ENCODE results near the gene TBC1D4.
"Not testable (repeated sequence)": the region's sequence is repeated elsewhere in the genome, so short reads cannot be mapped to it uniquely, and the experiment has no call there.

The TBC1D4 gene

DNA sequence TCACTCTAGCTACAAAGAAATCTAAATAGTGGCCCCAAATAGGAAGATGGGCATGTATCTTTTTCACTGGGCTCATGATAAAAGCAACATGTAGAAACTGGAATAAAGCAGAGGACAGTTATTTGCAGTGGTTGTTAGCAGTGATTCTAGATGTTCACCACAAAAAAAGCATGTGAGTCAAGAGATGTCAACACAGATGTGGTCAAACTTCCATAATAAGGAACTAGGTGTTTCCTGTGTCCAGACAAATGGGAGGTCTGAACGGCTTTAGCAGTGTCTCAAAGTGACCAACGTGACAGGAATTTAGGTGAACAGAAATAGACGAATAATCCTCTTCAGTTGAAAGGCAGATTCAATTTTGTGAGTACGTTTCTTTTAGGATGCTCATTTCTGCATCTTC is 162.7 kb downstream of the TBC1D4 start:
- peak; percentile 64 for DNase-seq (ENCODE audit: low read depth)

DNA sequence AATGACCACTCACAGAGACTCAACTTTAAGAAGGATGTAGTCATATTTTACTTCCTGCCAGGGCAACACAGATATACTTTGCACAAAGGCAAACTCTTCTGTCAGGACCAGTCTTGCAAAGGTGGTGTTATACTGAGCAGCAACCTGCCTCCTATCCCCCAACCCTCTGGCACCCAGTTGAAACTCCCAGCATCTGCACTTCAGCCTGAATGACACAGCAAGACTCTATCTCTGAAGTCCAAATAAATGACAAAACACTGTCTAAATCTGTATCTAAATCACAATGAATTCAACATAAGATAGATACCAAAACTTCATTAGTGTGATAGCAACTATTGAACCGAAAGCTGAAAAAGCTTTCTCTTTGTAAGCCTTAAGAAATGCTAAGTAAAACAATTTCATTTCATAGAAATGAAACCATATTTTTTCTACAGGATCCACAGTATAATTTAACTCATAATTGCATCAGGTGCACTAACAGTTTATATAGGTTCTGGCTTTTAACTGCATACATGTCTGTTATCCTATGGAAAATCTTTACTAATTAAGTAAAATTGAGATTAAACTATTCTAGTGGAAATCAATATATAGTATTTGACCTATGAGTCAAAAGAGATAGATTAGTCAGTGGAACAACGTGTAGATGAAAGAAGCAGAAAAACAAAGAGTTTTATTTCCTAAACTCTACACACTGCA is 163.7 kb downstream of the TBC1D4 start:
- DNase-seq (ENCODE audit: low read depth) = no peak

DNA sequence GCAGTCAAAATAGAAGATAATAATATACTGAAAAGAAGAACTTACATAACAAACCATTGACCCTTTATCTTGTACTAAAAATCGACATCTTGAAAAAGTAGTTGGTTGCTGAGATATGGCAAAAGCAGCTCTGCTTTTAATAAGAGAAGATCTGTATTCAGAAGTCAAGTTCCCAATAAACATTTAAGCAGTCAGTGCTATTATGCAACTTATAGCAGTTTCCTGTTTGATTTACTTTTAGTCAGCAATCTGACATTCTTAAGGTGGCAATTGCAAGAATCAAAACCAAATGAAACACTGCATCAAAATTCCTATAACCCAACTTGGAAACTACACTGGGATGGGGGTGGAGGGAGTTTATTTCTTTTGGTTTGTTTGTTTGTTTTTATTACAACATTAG is 165.5 kb downstream of the TBC1D4 start:
- DNase-seq (ENCODE audit: low read depth) = peak; percentile 56

DNA sequence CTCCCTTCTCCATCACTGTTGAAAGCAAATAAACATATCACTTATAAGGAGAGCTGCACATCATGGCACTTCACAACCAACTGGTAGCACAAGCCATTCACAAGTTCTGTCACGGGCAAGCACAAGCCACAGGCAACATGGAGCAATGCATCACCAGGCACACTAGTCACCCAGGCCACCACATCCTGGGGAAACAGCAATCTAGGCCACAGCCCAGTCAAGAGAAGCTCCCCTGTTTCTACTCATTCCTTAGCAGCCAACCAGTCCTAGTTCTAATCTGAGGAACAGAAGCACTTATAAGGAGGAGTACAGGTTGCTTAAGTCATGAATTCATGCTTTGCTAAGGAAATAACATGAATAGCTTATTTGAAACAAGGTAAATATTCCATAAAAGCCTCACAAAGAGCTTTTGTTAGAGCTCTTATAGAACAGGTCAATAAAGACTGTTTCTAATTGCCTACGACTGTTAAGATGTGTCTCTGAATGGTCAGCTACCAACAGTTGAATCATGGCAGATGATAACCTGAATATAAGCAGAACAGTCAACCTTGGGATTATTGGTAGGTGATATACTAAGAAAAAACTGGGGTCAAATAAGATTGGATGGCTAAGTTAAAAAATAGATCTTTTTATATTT is 169.0 kb downstream of the TBC1D4 start:
- no peak for DNase-seq (ENCODE audit: low read depth)

DNA sequence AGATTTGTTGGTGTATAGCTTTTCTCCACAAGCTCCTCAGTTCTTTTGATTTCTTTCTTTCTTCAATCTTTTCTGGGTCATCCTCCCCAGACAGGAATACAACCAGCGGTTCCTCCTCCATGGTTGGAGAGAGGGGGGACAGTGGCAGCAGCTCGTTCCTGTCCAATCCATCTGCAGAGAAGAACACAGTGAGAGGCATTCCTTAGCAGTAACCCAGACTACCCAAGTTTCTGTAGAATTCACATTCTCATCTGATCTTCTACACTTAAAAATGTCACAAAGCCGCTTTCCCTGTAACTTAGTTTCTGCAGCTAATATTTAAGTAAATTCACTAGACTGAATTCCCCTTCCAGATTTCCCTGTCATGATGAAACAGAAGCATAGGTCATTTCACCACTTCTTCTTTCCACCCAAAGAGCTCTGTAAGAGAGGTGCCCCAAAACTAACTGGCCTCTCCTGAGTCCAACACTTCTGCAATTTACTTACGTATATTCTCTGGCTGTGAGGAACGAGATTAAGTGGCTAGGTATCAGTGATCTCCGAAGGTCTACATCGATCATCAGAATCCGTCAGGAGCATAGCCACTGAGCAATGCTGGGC is 171.9 kb downstream of the TBC1D4 start:
- no peak for DNase-seq (ENCODE audit: low read depth)

DNA sequence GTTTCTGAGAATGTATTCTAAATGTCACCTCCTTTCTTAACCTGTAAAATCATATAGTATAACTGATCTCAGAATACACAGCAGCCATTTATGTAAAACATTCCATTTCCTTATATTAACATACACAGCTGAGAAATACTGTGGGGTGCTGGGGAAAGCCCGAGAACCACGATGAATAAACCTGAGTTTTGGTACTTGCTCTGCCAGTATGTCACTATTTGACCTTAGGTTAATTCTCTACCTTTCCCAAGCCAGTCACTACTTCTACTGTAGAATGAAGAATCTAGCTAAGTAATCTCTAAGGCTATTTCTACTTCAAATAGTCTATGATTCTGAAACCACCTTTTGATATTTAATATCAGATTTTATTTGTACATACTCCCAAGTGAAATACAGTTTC is 173.7 kb downstream of the TBC1D4 start:
- no peak for DNase-seq (ENCODE audit: low read depth)

DNA sequence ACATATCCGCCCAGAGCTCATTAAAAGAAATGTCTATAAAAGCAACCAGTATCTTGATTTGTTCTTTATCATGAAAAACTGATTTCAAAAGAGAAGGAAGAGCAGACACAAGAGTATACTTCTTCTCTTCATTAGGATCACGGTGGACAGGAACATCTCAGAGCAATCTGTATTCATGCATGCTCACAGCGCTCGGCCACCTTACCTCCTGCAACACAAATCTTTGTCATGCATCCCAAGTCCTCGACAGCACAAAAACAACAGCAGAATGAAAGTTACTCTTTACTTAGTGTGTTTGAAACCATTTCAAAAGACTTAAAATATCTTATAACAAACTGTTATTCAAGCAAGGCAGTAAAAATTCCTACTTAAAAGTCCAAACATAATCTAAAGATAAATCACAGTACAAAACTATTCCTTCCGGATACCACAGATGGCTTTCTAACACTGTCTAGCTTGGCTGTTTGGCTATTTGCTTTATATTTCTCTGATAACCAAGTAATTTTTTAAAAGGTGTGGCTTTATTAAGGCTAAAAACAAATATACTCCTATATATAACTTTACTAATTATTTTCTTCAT is 174.5 kb downstream of the TBC1D4 start:
- peak; percentile 30 for DNase-seq (ENCODE audit: low read depth)

DNA sequence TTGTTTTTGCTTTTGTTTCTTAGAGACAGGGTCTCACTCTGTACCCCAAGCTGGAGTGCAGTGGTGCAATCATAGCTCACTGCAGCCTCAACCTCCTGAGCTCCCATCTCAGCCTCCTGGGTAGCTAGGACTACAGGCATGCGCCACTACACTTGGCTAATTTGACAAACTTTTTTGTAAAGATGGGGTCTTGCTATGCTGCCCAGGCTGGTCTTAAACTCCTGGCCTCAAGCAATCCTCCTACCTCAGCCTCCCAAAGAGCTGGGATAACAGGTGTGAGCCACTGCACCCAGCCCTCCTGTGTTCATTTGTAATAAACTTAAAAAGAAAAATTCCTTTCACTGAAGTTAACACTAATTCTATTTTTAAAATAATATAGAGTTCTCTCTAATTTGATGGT is 175.0 kb downstream of the TBC1D4 start:
- not testable (repeated sequence) for DNase-seq (ENCODE audit: low read depth)

DNA sequence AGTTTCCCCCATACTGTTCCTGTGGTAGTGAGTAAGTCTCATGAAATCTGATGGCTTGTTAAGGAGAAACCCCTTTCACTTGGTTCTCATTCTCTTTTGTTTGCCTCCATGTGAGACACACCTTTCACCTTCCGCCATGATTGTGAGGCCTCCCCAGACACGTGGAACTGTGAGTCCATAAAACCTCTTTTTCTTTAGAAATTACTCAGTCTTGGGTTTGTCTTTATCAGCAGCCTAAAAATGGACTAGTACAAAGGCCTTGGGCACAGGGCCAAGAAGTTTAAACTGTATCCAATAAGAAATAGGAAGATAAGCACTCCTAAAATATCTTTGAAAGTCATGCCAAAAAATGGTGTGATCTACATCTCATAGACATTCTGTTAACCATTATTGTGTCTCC is 176.9 kb downstream of the TBC1D4 start:
- peak; percentile 26 for DNase-seq (ENCODE audit: low read depth)

DNA sequence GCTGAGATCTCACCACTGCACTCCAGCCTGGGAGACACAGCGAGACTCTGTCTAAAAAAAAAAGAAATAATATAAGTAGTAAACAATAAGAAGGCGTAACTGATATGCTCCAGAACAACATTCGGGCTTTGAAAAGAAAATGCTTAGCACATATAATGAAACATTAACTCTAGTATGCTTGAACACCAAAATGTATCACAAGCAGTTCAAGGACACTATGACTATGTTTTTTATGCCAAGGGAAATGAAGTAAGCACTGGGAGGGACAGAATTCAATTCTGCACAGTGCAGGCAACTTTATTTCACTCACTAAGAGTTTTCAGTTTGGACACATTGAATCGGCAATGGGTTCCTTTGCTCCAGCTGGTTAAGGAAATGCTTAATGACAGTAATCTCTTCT is 178.7 kb downstream of the TBC1D4 start:
- no peak for DNase-seq (ENCODE audit: low read depth)

DNA sequence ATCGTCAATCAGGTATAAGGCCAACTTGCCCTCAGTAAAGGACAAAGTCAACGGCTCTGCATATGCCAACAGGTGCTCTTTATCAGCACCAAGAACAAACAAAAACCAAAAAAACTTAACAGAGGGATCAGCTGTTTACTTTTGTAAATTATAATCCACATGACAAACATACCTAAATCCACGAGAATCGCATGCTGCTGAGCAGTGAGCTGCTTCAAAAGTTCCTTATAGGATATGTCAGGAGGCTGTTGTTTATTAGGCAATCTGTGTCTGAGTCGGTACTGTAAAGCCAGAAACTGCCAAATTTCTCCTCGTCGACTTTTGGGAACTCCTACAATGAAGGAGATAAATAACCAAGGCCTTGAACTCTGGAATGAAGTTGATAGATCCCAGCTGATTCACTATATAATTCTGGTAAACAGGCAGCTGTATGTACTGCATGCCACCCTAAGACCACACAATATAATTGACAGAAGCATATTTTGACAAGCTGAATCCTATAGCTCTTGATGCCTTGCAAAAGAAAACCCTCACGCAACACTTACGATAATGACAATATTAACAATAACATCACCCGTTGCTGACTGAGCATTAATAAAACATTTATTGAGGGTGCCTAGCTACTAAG is 179.8 kb downstream of the TBC1D4 start:
- no peak for DNase-seq (ENCODE audit: low read depth)

DNA sequence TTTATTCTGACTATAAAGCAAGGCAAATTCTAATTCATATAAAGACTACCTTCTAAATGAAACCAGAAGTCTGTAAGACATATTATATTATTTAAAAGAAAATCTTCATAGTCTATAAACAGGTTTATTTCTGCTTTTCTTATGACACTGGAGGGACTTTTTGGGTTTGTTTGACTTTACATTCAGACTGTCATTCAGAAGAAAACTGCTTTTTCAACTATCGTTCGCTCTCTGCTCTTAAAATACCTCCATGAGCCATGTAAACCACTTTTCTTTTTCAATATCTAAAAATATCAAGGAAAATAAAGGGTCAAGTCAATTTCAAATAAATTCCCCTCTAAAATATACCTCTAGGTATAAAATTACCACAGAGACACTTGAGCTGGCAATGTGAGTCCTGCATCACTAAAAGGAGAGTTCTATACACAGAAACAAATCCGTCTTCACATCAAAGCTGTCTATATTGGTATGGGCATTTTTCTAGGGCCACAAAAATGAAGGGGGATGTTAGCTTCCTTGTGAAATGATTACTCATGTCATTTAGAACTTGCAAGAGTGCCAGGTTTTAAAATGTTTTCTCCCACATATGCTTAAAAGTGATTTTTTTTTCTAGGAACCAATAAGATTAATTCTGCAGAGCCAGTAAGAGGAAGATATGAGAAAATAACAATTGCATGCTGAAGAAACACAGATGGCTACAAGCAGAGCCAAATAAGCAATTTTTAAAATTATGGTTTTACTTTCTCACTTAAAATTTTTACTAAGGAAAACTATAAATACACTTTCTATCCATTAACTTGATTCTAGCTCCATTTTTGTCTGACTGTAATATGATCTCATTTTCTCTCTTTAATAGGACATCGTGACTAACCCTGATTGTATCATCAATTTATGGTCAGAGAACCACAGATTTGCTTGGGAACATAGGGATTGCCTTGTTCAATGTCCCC is 181.8 kb downstream of the TBC1D4 start:
- DNase-seq (ENCODE audit: low read depth) = peak; percentile 79

DNA sequence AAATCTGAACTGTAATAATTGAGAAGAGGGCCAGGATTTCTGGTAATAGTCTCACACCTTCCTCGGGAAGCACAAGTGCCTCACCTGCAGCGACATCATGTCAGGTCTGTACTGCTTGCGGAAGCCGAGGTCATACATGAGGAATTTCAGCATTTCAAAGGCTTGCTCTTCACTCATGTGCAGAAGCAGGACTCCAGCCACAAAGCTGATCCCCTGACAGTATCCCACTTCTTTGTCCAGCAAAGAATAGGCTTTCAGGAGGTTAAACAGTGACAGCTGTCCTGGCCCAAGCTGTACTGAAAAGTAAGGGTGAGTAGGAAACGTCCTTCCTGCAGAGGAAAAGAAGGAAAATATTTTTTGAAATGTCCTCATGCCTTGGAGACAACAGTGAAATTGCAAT is 182.7 kb downstream of the TBC1D4 start:
- DNase-seq (ENCODE audit: low read depth) = no peak

DNA sequence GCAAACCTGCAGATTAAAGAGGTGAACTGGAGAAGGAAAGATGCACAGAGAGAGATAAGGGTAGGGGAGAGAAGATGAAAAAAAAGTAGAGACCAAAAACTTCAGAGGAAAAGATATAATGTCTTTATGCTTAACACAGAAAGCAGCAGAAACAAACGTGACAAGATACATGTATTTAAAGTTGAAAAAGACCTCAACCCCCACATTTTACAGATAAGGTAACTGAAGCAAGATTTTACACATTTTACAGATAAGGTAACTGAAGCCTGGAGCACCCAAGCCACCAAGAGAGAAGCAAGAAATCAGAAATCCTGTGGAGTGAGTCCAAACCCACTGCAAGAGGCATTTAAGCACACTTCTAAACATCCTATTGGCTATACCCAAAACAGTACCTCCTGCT is 185.3 kb downstream of the TBC1D4 start:
- no peak for DNase-seq (ENCODE audit: low read depth)

DNA sequence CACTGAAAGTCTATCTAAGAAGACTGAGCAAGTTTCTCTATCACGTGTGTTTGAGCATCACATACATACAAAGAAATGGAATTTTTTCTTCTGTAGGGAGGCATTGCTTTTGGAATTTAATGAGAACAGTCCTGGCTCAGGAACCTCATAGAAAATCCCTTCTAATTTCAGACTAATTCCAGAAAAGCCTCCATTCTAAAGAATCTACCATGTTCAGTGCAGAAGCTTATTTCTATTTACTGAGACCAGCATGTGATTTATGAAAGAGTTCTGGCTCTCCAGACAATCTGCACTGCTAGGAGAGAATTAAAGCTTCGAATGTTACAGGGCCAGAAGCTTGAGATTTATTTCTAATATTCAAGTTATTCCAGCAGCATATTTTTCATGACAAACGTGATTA is 186.8 kb downstream of the TBC1D4 start:
- no peak for DNase-seq (ENCODE audit: low read depth)

DNA sequence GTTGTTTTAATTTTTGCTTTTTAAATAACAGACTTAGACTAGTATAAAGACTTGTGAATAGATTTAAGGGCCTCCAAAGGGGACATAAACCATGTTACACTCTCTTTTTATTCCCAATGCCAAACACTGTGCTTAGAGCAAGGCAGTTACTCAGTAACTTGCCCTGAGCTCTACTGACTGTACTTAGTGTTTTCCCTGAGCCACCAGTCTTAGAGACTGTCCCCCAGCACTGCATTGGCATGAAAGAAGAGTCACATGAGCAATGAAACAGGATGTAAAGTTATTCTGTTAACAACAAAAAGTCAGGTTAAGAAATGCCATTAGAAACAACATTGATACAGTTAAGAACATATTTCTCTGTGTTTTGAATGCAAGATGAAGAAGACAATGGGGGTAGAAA is 187.9 kb downstream of the TBC1D4 start:
- DNase-seq (ENCODE audit: low read depth) = no peak

DNA sequence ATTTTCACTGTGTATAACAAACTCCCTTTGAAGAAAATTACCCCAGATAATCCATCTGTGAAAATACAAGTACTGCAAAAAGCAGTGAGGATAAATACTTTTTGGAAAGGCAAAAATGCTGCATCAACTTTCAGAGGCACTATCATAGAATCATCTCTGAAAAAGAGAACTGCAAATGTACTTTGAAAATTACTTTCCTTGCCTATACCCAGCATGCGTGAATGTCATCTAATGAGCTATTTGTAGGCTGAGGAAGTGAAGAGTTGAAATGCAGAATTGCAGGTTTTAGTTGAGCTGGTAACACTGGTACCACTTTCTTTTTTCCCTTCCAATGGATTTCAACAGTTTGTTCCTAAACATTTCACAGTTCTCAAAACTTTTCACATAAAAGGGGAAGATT is 196.7 kb downstream of the TBC1D4 start:
- no peak for DNase-seq (ENCODE audit: low read depth)

DNA sequence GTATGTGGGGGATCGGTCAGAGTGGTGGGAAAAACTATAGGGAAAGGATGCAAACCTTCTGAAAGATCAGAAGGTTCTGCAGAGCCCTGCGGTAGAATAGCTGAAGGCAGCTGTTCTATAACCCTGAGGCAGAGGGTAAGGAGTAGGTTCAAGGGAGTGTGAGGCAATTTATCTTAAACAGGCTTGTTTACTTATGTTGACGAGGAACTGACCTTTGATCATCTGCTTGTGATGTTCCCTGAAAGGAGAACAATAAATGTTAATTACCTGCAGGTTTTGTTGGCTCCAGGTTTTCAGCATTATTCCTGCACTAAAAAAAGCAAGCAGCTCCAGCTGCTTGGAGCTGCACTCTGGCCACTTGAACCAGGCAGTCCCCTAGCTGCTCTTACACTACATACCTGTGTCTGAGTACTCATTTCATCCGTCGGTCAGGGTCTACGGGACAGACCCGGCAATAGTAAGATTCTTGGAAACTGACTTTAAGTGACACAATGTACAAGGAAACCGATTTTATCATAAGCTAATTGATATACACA is 202.1 kb downstream of the TBC1D4 start:
- DNase-seq (ENCODE audit: low read depth) = no peak

DNA sequence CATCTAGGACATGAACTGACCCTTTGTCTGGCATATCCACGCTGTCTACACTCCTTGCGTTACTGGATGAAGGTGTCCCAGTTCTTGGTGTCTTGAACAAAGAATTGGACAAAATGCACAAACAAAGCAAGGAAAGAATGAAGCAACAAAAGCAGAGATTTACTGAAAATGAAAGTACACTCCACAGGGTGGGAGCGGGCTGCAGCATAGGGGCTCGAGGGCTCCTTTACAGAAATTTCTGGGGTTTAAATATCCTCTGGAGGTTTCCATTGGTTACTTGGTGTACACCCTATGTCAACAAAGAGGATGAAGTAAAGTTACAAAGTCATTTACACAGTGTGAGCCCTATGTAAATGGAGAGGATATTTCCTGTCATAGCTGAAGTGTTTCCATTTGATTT is 208.3 kb downstream of the TBC1D4 start:
- DNase-seq (ENCODE audit: low read depth) = not testable (repeated sequence)

DNA sequence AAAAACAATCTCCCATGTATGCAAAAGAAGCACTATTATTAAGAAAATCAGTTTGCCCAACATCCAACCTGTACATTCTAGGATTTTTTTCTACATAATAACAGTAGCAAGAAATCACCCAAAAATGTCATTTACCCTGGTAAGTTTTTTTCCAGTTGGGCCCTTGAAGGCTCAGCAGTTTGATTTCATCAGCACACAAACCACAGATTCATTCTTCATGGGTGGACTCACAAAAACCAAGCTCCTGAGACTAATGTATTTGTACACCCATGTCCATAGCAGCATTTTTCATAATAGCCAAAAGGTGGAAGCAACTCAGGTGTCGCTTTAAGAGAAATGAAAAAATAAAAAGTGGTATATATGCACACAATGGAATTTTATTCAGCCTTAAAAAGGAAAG is 210.1 kb downstream of the TBC1D4 start:
- peak; percentile 31 for DNase-seq (ENCODE audit: low read depth)

DNA sequence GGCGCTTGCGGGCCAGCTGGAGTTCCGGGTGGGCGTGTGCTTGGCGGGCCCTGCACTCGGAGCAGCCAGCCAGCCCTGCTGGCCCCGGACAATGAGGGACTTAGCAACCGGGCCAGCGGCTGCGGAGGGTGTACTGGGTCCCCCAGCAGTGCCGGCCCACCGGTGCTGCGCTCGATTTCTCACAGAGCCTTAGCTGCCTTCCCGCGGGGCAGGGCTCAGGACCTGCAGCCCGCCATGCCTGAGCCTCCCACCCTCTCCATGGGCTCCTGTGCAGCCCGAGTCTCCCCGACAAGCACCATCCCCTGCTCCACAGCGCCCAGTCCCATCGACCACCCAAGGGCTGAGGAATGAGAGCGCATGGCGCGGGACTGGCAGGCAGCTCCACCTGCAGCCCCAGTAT is 213.5 kb downstream of the TBC1D4 start:
- not testable (repeated sequence) for DNase-seq (ENCODE audit: low read depth)

Measured in iris pigment epithelial cell (primary cell).